SK-N-SH (cell line): ENCODE measurements around the gene ARAP3.

Experiments used
- CTCF ChIP-seq: fragments of 200-600 bp; sonication (generic); IDR thresholded peaks from 2 replicates; pipeline ENCODE4 v1.6.1; 2017; ENCODE audit warnings: antibody characterized with exemption, mild to moderate bottlenecking, moderate library complexity
- GABPA ChIP-seq: IDR thresholded peaks from 2 replicates; pipeline ENCODE4 v1.4.0; 2012; ENCODE audit warnings: low read depth, mild to moderate bottlenecking
- YY1 ChIP-seq: IDR thresholded peaks from 2 replicates; pipeline ENCODE4 v1.4.0; 2012; ENCODE audit warnings: low read depth, mild to moderate bottlenecking

GRCh38 chr5:141680751-141681201 lies 1.3 kb downstream of the ARAP3 start:
- TF ChIP-seq YY1, result no peak
- no peak for TF ChIP-seq CTCF
- peak; percentile 63 for TF ChIP-seq GABPA
